ENCODE measurements around the gene PSMF1.

Gene PSMF1

DNA sequence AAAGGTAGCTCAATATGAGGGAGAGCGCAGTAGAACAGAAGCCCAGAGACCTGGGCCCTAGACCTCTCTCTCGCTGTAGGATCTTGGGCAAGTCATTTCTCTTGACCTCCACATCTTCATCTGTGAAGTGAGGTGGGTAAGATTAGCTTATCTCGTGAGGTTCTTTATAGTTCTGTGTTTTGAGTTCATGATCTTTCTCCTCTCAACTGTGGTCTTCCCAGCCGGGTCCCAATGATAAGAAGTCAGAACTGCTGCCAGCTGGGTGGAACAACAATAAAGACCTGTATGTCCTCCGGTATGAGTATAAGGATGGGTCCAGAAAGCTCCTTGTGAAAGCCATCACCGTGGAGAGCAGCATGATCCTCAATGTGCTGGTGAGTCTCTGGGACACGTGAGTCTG is 6.9 kb downstream of the PSMF1 start:
- CTCF ChIA-PET: interaction anchor here (0.9 to 1.5 kb wide), 4 partner anchors 10 to 562 kb away, joined by 3 to 6 read pairs (median 4); no protein-coding TSS in a partner anchor
- POLR2A ChIA-PET: no interaction called here

DNA sequence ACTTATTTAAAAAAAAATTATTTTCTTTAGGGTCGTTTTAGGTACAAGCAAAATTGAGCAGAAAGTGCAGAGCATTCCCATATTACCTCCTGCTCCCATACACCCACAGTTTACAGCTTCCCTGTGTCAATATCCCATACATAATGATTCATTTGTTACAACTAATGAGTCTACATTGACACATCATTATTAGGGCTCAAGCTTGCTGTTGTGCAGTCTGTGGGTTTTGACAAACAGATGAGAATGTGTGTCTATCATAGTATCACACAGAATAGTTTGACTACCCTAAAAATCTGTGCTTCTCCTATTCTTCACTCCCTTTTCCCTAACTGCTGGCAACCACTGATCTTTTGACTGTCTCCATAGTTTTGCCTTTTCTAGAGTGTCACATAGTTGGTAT is 9.4 kb downstream of the PSMF1 start:
- CTCF ChIA-PET: no interaction called here
- TF ChIP-seq, protein P1, sequence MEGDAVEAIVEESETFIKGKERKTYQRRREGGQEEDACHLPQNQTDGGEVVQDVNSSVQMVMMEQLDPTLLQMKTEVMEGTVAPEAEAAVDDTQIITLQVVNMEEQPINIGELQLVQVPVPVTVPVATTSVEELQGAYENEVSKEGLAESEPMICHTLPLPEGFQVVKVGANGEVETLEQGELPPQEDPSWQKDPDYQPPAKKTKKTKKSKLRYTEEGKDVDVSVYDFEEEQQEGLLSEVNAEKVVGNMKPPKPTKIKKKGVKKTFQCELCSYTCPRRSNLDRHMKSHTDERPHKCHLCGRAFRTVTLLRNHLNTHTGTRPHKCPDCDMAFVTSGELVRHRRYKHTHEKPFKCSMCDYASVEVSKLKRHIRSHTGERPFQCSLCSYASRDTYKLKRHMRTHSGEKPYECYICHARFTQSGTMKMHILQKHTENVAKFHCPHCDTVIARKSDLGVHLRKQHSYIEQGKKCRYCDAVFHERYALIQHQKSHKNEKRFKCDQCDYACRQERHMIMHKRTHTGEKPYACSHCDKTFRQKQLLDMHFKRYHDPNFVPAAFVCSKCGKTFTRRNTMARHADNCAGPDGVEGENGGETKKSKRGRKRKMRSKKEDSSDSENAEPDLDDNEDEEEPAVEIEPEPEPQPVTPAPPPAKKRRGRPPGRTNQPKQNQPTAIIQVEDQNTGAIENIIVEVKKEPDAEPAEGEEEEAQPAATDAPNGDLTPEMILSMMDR (IDR thresholded peaks at IDR 0.05; ENCODE audit: control extremely low read depth, extremely low read depth, low read depth, missing control alignments): no peak
- DNase-seq (ENCODE audit: extremely low spot score): no peak
- POLR2A ChIA-PET: no interaction called here

More for the DNA sequence above, 6.9 kb downstream of the PSMF1 start:
- TF ChIP-seq, protein P1 (IDR thresholded peaks at IDR 0.05; ENCODE audit: control extremely low read depth, extremely low read depth, low read depth, missing control alignments): no peak
- DNase-seq (ENCODE audit: extremely low spot score): no peak

DNA sequence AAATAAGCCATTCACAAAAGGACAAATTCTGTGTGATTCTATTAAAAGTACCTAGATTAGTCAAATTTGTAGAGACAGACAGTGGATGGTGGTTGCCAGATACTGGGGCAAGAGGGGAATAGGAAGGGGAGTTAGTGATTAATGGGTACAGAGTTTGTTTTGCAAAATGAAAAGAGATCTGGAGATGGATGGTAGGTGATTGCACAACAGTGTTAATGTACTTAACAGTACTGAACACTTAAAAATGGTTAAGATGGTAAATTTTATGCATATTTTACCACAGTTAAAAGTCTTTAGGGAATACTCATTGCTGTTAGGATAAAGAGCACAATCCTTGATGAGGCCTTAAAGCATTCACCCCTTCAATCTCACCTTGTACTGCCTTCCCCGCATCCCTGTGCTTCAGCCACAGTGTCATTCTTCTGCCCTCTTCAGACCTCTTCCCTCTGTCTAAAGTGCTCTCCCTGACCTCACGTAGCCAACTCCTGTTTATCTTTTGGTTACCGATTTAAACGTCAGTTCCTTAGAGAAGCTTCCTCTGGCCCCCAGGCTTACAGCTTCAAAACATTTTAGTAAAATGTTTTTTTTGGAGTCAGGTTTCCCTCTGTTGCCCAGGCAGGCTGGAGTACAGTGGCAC is 11.8 kb downstream of the PSMF1 start:
- POLR2A ChIA-PET: no interaction called here
- TF ChIP-seq, protein P1 (IDR thresholded peaks at IDR 0.05; ENCODE audit: control extremely low read depth, extremely low read depth, low read depth, missing control alignments): no peak
- DNase-seq (ENCODE audit: extremely low spot score): no peak
- CTCF ChIA-PET: no interaction called here

DNA sequence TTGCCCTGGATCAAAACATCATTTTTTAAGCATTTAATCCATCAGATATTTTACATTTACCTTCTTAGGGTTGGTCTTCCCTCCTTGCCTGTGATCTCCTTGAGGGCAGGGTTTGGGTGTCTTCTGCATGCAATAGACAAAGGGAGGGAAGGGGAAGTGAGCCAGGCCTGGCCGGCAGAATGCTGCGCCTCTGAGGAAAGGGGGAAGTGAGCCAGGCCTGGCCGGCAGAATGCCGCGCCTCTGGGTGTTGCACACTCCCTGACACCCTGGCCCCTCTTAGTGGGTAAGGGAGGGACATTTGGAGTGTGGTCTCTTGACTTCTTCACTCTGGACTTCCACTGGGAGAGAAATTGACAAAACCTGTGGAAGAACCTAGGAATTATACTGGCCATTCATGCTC is 12.4 kb downstream of the PSMF1 start:
- peak; percentile 34 for DNase-seq (ENCODE audit: extremely low spot score)
- TF ChIP-seq, protein P1 (IDR thresholded peaks at IDR 0.05; ENCODE audit: control extremely low read depth, extremely low read depth, low read depth, missing control alignments): no peak
- CTCF ChIA-PET: no interaction called here
- POLR2A ChIA-PET: no interaction called here

DNA sequence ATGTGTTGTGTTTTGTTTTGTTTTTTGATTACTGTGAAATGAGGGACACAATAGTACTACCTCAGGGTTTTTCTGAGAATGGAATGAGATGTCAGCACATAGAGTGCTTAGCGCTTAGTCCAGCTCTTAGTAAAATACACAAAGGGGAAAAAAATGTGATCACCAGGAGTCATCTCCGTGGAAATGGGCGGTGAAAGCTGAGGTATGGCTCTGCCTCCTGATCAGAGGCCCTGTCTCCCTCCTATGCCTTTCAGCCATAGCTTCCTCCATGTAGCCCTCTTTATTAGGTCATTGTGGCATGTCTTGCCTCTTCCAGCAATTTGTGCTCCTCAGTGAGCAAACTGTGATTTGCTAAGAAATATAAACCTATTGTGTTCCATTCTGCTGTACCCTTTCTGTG is 13.0 kb downstream of the PSMF1 start:
- ChIA-PET CTCF (interaction anchor here (2.1 kb wide), 1 partner anchor 9 kb away, joined by 5 read pairs; no protein-coding TSS in a partner anchor), POLR2A (no interaction called here)
- TF ChIP-seq, protein P1 (IDR thresholded peaks at IDR 0.05; ENCODE audit: control extremely low read depth, extremely low read depth, low read depth, missing control alignments): no peak
- DNase-seq (ENCODE audit: extremely low spot score): no peak

DNA sequence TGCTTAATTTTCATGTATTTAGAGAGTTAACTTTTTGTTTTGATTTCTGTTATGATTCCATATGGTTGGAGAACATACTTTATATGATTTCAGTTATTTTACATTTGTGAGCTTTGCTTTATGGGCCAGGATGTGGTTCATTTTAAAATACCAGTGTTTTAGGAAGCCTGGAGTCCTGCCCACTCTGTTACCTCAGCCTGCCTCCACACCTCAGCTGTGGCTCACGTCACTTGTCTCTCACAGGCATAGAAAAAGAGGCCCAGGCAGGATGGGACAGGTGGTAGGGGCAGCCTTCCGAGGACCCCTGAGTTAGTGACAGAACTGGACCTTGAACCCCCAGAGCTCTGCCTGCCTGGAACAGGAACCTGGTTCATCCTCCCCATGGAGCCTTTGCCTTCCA is 16.0 kb downstream of the PSMF1 start:
- TF ChIP-seq, protein P1 (IDR thresholded peaks at IDR 0.05; ENCODE audit: control extremely low read depth, extremely low read depth, low read depth, missing control alignments): no peak
- CTCF ChIA-PET: interaction anchor here (1.9 kb wide), 1 partner anchor 10 kb away, joined by 6 read pairs; no protein-coding TSS in a partner anchor
- DNase-seq (ENCODE audit: extremely low spot score): no peak
- POLR2A ChIA-PET: no interaction called here
